ENCODE data around the gene SUSD5. TPM values are rescaled to one million over a fixed set of nuclear protein-coding genes. Genes with fewer than 3 reads are reported as not detected.

SUSD5 gene
- total and polyA plus RNA-seq, 2 of the 13 experiments (the other 11 are each of a cell fraction or from before 2014, with no cell fraction given), result not detected

DNA sequence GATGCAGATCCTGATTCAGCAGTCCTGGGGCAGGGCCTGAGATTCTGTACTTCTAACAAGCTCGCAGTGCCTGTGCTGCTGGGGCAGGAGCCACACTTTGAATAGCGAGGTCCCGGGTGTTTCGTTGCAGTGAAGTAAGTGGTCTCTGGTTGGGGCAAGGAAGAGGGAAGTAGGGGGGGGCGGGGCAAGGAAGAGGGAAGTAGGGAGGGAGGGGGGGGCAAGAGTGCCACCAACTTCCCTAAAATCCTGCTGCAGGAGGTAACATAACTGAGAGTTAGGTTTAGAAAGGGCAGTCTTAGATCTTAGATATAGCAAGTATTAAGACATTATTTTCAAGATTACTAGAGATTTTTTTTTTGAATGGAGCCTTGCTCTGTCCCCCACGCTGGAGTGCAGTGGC, 69.3 kb downstream of the SUSD5 start:
- Histone ChIP-seq H3K4me3 (replicated peaks in 1 of 3; ENCODE audit: insufficient read depth in 1 of 3, low read depth in 2 of 3, low read length in 3 of 3) (no peak overlapping the region), H3K79me2 (ENCODE audit: insufficient read depth, low read length) (no peaks in the 10 kb centered on the region), H3K4me2 (ENCODE audit: low read depth, low read length) (no peak overlapping the region), H3K27ac (ENCODE audit: extremely low read length, insufficient read depth, low read length) (no peak overlapping the region), H4K20me1 (ENCODE audit: insufficient read depth, low read length) (no peaks in the 10 kb centered on the region), H3K9ac (ENCODE audit: insufficient read depth, low read depth, low read length) (no peak overlapping the region), H3K9me3 (ENCODE audit: low read length) (no peaks in the 10 kb centered on the region), H3K36me3 (replicated peaks in 1 of 2; ENCODE audit: control insufficient read depth in 1 of 2, insufficient read depth in 2 of 2, low read length in 2 of 2) (no peaks in the 10 kb centered on the region), H2AFZ (ENCODE audit: low read length) (no peak overlapping the region), H3K27me3 (ENCODE audit: control insufficient read depth in 1 of 2, insufficient read depth in 2 of 2, low read length in 2 of 2) (peaks cover 3 to 5% of the 10 kb centered on the region in 2 experiments; a peak in 1 of 5 replicates), H3K4me1 (ENCODE audit: insufficient read depth, low read length) (no peaks in the 10 kb centered on the region)
- ChIA-PET POLR2A (no interaction called here), CTCF (ENCODE audit: low intra/inter-chr PET ratio, low total read pairs) (no interaction called here)
- DNase-seq (ENCODE audit: low spot score) (no peak), FAIRE-seq (no peak), ATAC-seq (no peak)
- intact Hi-C loops (cut with micrococcal nuclease; ENCODE audit: unreplicated experiment) (no loop called here), in situ Hi-C loops (cut with HindIII; ENCODE audit: extremely low pct_ligation_motif_present, low pct_unique_long_range_greater_than_20kb) (no loop called here)
- WGBS (ENCODE audit: low lambda C conversion rate), result 83% methylated on average over 6 of the region's 6 CpGs
- BruUV-seq (replicated peaks), result no TSS peak
- TF ChIP-seq ZNF644 (CRISPR knock-in tag; IDR thresholded peaks at IDR 0.05; ENCODE audit: low read depth) (no peak), NR2C2 (CRISPR knock-in tag; IDR thresholded peaks at IDR 0.05; ENCODE audit: borderline replicate concordance) (no peak), CBX2 (IDR thresholded peaks at IDR 0.05; ENCODE audit: low read depth, low read length) (no peak), CBX2 (CRISPR knock-in tag; IDR thresholded peaks at IDR 0.05; ENCODE audit: low read depth) (no peak), ZNF367 (CRISPR knock-in tag; IDR thresholded peaks at IDR 0.05; ENCODE audit: borderline replicate concordance) (no peak), ZNF749 (CRISPR knock-in tag; IDR thresholded peaks at IDR 0.05; ENCODE audit: borderline replicate concordance) (no peak), ZNF441 (CRISPR knock-in tag; IDR thresholded peaks at IDR 0.05; ENCODE audit: borderline replicate concordance) (no peak), ZNF446 (CRISPR knock-in tag; IDR thresholded peaks at IDR 0.05) (no peak), ZBTB7A (CRISPR knock-in tag; IDR thresholded peaks at IDR 0.05) (no peak)
- TF ChIP-seq, protein P1, sequence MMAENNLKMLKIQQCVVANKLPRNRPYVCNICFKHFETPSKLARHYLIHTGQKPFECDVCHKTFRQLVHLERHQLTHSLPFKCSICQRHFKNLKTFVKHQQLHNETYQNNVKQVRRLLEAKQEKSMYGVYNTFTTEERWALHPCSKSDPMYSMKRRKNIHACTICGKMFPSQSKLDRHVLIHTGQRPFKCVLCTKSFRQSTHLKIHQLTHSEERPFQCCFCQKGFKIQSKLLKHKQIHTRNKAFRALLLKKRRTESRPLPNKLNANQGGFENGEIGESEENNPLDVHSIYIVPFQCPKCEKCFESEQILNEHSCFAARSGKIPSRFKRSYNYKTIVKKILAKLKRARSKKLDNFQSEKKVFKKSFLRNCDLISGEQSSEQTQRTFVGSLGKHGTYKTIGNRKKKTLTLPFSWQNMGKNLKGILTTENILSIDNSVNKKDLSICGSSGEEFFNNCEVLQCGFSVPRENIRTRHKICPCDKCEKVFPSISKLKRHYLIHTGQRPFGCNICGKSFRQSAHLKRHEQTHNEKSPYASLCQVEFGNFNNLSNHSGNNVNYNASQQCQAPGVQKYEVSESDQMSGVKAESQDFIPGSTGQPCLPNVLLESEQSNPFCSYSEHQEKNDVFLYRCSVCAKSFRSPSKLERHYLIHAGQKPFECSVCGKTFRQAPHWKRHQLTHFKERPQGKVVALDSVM (CRISPR knock-in tag; IDR thresholded peaks at IDR 0.05), result no peak
- TF ChIP-seq, protein P2, sequence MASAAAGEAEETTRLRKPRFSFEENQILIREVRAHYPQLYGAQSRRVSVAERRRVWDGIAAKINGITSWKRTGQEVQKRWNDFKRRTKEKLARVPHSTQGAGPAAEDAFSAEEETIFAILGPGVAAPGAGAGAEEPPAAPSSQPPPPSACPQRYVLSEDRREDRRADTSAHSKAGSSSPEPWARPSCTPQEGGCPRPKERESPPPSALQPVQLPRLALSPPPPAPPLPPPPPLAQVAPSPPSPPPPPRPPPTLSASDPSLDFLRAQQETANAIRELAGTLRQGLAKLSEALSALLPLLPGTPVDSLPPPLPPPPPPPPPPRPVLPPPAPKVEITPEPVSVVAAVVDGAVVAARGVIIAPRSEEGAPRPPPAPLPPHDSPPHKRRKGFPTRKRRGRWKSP (CRISPR knock-in tag; IDR thresholded peaks at IDR 0.05), result no peak
- TF ChIP-seq, protein P3, sequence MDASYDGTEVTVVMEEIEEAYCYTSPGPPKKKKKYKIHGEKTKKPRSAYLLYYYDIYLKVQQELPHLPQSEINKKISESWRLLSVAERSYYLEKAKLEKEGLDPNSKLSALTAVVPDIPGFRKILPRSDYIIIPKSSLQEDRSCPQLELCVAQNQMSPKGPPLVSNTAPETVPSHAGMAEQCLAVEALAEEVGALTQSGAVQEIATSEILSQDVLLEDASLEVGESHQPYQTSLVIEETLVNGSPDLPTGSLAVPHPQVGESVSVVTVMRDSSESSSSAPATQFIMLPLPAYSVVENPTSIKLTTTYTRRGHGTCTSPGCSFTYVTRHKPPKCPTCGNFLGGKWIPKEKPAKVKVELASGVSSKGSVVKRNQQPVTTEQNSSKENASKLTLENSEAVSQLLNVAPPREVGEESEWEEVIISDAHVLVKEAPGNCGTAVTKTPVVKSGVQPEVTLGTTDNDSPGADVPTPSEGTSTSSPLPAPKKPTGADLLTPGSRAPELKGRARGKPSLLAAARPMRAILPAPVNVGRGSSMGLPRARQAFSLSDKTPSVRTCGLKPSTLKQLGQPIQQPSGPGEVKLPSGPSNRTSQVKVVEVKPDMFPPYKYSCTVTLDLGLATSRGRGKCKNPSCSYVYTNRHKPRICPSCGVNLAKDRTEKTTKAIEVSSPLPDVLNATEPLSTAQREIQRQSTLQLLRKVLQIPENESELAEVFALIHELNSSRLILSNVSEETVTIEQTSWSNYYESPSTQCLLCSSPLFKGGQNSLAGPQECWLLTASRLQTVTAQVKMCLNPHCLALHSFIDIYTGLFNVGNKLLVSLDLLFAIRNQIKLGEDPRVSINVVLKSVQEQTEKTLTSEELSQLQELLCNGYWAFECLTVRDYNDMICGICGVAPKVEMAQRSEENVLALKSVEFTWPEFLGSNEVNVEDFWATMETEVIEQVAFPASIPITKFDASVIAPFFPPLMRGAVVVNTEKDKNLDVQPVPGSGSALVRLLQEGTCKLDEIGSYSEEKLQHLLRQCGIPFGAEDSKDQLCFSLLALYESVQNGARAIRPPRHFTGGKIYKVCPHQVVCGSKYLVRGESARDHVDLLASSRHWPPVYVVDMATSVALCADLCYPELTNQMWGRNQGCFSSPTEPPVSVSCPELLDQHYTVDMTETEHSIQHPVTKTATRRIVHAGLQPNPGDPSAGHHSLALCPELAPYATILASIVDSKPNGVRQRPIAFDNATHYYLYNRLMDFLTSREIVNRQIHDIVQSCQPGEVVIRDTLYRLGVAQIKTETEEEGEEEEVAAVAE (CRISPR knock-in tag; IDR thresholded peaks at IDR 0.05; ENCODE audit: borderline replicate concordance), result no peak
- TF ChIP-seq, protein P4, sequence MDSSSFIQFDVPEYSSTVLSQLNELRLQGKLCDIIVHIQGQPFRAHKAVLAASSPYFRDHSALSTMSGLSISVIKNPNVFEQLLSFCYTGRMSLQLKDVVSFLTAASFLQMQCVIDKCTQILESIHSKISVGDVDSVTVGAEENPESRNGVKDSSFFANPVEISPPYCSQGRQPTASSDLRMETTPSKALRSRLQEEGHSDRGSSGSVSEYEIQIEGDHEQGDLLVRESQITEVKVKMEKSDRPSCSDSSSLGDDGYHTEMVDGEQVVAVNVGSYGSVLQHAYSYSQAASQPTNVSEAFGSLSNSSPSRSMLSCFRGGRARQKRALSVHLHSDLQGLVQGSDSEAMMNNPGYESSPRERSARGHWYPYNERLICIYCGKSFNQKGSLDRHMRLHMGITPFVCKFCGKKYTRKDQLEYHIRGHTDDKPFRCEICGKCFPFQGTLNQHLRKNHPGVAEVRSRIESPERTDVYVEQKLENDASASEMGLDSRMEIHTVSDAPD (CRISPR knock-in tag; IDR thresholded peaks at IDR 0.05), result no peak
- TF ChIP-seq, protein P5, sequence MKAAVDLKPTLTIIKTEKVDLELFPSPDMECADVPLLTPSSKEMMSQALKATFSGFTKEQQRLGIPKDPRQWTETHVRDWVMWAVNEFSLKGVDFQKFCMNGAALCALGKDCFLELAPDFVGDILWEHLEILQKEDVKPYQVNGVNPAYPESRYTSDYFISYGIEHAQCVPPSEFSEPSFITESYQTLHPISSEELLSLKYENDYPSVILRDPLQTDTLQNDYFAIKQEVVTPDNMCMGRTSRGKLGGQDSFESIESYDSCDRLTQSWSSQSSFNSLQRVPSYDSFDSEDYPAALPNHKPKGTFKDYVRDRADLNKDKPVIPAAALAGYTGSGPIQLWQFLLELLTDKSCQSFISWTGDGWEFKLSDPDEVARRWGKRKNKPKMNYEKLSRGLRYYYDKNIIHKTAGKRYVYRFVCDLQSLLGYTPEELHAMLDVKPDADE (CRISPR knock-in tag; IDR thresholded peaks at IDR 0.05), result no peak
